AG04449 (cell line): ENCODE data around the gene KLF16.

Experiments used
- CTCF ChIA-PET: fragments of 350-600 bp; formaldehyde crosslinking; extraction: SDS; loops from one replicate; lab custom pipeline; 2021; ENCODE audit warnings: antibody characterized with exemption; lab: Yijun Ruan, JAX
- POLR2A ChIA-PET: fragments of 400-600, 350-600 bp; formaldehyde crosslinking; extraction: SDS; loops from one replicate; lab custom pipeline; 2020; ENCODE audit warnings: antibody characterized with exemption, inconsistent platforms; lab: Yijun Ruan, JAX
- DNase-seq: peaks from one replicate; pipeline ENCODE4 v3.0.0-alpha.2; 2010; ENCODE audit warnings: low read depth, low spot score
- H3K4me3 ChIP-seq: 2 replicates; pipeline ENCODE4 v1.5.1; 2011; ENCODE audit warnings: low read depth, mild to moderate bottlenecking, control low read depth, low read length
- CTCF ChIP-seq: IDR thresholded peaks from one replicate; pipeline ENCODE4 v1.5.1; 2011; ENCODE audit warnings: mild to moderate bottlenecking, moderate library complexity, low read length, control low read depth, inconsistent platforms; ENCODE audit not compliant: insufficient read depth; ENCODE audit errors: missing control alignments

The KLF16 gene

GRCh38 chr19:1807030-1807694 is 56.2 kb downstream of the KLF16 start:
- ChIA-PET CTCF (interaction anchor here (1.7 to 2.6 kb wide), 3 partner anchors 12 to 135 kb away, joined by 5 to 9 read pairs (median 9); no protein-coding TSS in a partner anchor), POLR2A (no interaction called here)
- H3K4me3 ChIP-seq, result no peak overlapping the region
- no peak for DNase-seq
- TF ChIP-seq CTCF, result no peak

- CTCF ChIA-PET, result interaction anchor here (0.7 to 2.6 kb wide), 5 partner anchors 9 to 134 kb away, joined by 5 to 9 read pairs (median 5); no protein-coding TSS in a partner anchor
- no peak for DNase-seq
- no peak for TF ChIP-seq CTCF
- POLR2A ChIA-PET, result no interaction called here
- no peak overlapping the region for H3K4me3 ChIP-seq
Observed at GRCh38 chr19:1806184-1807029, 57.0 kb downstream of the KLF16 start.

- POLR2A ChIA-PET, result no interaction called here
- CTCF ChIA-PET, result interaction anchor here (0.7 to 2.6 kb wide), 5 partner anchors 10 to 133 kb away, joined by 3 to 9 read pairs (median 5); no protein-coding TSS in a partner anchor
- H3K4me3 ChIP-seq, result no peak overlapping the region
- TF ChIP-seq CTCF, result no peak
- DNase-seq, result no peak
Observed at GRCh38 chr19:1805401-1806183, 57.8 kb downstream of the KLF16 start.

GRCh38 chr19:1804858-1805257 is 58.5 kb downstream of the KLF16 start:
- ChIA-PET POLR2A (no interaction called here), CTCF (interaction anchor here (0.7 to 2.6 kb wide), 2 partner anchors 21 to 32 kb away, joined by 3 to 9 read pairs; no protein-coding TSS in a partner anchor)
- H3K4me3 ChIP-seq, result no peak overlapping the region
- no peak for DNase-seq
- TF ChIP-seq CTCF, result no peak
